ENCODE results near the gene CBLB.

Gene CBLB

GRCh38 chr3:105793040-105793439 is 75.8 kb downstream of the CBLB start:
- DNase-seq (ENCODE audit: extremely low read depth, low read depth): no peak
- TF ChIP-seq, protein P1, sequence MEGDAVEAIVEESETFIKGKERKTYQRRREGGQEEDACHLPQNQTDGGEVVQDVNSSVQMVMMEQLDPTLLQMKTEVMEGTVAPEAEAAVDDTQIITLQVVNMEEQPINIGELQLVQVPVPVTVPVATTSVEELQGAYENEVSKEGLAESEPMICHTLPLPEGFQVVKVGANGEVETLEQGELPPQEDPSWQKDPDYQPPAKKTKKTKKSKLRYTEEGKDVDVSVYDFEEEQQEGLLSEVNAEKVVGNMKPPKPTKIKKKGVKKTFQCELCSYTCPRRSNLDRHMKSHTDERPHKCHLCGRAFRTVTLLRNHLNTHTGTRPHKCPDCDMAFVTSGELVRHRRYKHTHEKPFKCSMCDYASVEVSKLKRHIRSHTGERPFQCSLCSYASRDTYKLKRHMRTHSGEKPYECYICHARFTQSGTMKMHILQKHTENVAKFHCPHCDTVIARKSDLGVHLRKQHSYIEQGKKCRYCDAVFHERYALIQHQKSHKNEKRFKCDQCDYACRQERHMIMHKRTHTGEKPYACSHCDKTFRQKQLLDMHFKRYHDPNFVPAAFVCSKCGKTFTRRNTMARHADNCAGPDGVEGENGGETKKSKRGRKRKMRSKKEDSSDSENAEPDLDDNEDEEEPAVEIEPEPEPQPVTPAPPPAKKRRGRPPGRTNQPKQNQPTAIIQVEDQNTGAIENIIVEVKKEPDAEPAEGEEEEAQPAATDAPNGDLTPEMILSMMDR (IDR thresholded peaks at IDR 0.05; ENCODE audit: low read depth, low read length, missing control alignments): no peak
- no peak overlapping the region for H3K4me3 ChIP-seq (replicated peaks; ENCODE audit: low read depth, low read length)

GRCh38 chr3:105791919-105792786 is 76.7 kb downstream of the CBLB start:
- no peak for DNase-seq (ENCODE audit: extremely low read depth, low read depth)
- TF ChIP-seq, protein P1 (IDR thresholded peaks at IDR 0.05; ENCODE audit: low read depth, low read length, missing control alignments): no peak
- no peak overlapping the region for H3K4me3 ChIP-seq (replicated peaks; ENCODE audit: low read depth, low read length)

GRCh38 chr3:105791131-105791530 is 77.7 kb downstream of the CBLB start:
- H3K4me3 ChIP-seq (replicated peaks; ENCODE audit: low read depth, low read length): no peak overlapping the region
- no peak for DNase-seq (ENCODE audit: extremely low read depth, low read depth)
- TF ChIP-seq, protein P1 (IDR thresholded peaks at IDR 0.05; ENCODE audit: low read depth, low read length, missing control alignments): no peak

DNA sequence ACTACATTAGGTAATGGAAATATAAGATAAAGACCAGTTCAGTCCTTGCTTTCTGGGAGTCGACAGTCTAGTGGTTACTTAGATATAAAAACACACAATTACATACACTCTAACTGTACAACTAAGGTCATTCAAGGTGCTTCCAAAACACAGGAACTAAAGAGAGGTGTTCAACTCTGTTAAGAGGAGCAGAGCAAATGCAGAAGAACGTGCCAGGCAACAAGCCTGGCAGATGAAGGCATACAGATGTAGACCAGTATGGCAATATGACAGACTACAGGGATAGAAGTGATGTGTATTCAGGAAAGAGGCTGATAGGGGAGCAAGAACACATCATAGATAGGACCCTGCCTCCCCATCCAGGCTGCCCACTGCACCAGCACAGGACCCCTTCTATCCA is 78.3 kb downstream of the CBLB start:
- TF ChIP-seq, protein P1 (IDR thresholded peaks at IDR 0.05; ENCODE audit: low read depth, low read length, missing control alignments): no peak
- no peak for DNase-seq (ENCODE audit: extremely low read depth, low read depth)
- no peak overlapping the region for H3K4me3 ChIP-seq (replicated peaks; ENCODE audit: low read depth, low read length)

DNA sequence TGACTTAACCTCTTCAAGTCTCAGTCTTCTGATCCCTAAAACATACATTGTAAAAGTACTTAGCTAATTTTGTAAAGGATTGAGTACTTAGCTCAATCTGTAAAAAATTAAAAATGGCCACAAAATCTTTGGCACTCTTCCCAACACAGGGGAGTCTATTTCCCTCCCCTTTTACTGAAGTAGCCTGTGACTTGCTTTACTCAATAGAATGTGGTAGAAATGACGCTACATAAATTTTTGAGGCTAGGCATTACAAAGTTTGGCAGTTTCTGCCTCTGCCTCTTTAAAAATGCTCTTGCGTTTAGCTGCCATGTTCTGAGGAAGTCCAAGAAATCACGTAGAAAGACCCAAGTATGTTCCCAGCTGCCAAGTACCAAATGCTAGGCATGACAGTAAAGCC is 80.2 kb downstream of the CBLB start:
- TF ChIP-seq, protein P1 (IDR thresholded peaks at IDR 0.05; ENCODE audit: low read depth, low read length, missing control alignments): no peak

DNA sequence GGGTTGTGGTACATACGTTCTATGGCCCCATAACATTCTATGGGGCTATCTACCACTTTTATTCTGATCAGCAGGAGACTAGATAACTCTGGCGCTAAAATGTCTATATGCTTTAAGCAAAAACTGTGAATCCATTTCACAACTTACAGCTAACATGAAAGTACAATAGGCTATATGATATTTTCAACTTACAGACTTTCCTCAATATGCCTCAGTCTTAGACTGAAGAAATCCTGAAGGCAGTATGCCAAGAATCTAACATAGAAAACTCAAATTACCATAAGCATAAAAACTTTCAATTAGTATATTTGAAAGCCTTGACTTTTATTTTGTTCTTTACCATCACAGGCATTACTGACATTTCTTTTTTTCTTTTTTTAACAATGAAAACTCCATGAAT is 81.4 kb downstream of the CBLB start:
- H3K4me3 ChIP-seq (replicated peaks; ENCODE audit: low read depth, low read length): no peak overlapping the region
- TF ChIP-seq, protein P1 (IDR thresholded peaks at IDR 0.05; ENCODE audit: low read depth, low read length, missing control alignments): no peak
- DNase-seq (ENCODE audit: extremely low read depth, low read depth): no peak

More for the DNA sequence above, 80.2 kb downstream of the CBLB start:
- H3K4me3 ChIP-seq (replicated peaks; ENCODE audit: low read depth, low read length): no peak overlapping the region
- DNase-seq (ENCODE audit: extremely low read depth, low read depth): no peak
